22Rv1 (cell line): ENCODE results near the gene SLC12A4.

Experiments used
- H3K27ac ChIP-seq: fragments of 450-650 bp; 2 replicates; pipeline ENCODE4 v1.5.1; 2017
- ZFX ChIP-seq: fragments of 450-650 bp; IDR thresholded peaks from 2 replicates; pipeline ENCODE4 v1.6.1; 2017; ENCODE audit warnings: antibody characterized with exemption, borderline replicate concordance
- TF ChIP-seq, protein P1 (sequence below): fragments of 450-650 bp; IDR thresholded peaks from 2 replicates; pipeline ENCODE4 v1.5.1; 2017; ENCODE audit warnings: mild to moderate bottlenecking

The SLC12A4 gene

DNA sequence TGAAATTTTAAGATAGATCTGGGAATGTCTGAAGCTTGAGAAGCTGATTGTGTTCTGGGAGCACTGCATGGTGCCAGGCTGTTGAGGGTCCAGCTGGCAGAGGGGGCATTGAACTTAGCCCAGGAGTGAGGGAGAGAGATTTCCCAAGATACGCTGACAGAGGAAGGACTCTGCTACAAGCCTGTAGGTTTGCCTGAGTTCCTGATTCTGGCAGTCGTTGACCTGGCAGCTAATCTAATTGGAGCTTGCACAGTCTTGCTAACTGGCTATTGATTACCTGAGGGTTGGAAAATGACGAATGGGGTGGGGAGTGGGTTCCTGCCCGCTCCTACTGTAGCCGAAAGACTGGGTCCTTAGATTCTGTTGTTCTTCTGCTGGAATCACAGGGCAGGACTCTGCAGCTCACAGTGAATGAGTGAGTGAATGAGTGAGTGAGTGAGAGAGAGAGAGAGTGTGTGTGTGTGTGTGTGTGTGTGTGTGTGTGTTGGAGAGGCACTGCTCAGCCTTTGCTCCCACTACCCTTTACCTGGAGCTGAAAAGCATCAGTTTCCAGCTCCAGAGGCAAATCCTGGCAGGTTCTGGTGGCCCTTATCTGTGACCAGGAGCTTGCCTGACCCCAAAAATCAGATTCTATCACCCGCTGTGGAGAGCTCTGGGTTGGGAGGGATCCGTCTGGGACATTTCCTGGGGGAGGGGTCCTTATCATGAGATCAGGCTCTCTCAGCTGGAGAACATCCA lies 53.5 kb downstream of the SLC12A4 start:
- TF ChIP-seq, protein P1, sequence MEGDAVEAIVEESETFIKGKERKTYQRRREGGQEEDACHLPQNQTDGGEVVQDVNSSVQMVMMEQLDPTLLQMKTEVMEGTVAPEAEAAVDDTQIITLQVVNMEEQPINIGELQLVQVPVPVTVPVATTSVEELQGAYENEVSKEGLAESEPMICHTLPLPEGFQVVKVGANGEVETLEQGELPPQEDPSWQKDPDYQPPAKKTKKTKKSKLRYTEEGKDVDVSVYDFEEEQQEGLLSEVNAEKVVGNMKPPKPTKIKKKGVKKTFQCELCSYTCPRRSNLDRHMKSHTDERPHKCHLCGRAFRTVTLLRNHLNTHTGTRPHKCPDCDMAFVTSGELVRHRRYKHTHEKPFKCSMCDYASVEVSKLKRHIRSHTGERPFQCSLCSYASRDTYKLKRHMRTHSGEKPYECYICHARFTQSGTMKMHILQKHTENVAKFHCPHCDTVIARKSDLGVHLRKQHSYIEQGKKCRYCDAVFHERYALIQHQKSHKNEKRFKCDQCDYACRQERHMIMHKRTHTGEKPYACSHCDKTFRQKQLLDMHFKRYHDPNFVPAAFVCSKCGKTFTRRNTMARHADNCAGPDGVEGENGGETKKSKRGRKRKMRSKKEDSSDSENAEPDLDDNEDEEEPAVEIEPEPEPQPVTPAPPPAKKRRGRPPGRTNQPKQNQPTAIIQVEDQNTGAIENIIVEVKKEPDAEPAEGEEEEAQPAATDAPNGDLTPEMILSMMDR: no peak
- TF ChIP-seq ZFX: no peak
- H3K27ac ChIP-seq: no peak overlapping the region

DNA sequence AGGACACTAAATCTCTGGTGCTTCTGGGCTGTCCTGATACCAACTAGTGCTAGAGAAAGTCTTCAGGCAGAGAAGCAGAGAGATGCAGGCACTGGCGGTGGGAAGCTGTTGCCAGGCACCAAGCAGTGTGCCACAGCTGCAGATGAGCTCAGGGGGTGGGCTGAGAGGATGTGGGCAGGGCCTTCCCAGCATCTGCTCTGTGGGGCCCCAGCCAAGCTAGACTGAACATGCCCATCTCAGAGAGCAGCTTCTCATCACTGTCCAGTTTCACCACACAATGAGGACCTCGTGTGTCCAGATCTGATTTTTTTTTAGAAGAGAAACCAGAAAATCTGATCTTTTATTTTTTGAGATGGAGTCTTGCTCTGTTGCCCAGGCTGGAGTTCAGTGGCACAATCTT lies 58.3 kb downstream of the SLC12A4 start:
- no peak overlapping the region for H3K27ac ChIP-seq

DNA sequence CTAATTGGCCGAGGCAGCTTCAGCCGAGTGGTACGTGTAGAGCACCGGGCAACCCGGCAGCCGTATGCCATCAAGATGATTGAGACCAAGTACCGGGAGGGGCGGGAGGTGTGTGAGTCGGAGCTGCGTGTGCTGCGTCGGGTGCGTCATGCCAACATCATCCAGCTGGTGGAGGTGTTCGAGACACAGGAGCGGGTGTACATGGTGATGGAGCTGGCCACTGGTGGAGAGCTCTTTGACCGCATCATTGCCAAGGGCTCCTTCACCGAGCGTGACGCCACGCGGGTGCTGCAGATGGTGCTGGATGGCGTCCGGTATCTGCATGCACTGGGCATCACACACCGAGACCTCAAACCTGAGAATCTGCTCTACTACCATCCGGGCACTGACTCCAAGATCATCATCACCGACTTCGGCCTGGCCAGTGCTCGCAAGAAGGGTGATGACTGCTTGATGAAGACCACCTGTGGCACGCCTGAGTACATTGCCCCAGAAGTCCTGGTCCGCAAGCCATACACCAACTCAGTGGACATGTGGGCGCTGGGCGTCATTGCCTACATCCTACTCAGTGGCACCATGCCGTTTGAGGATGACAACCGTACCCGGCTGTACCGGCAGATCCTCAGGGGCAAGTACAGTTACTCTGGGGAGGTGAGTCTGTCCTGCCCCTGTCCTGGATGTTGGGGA lies 59.2 kb downstream of the SLC12A4 start:
- TF ChIP-seq, protein P1: no peak
- TF ChIP-seq ZFX: no peak
- H3K27ac ChIP-seq: no peak overlapping the region

More for the DNA sequence above, 58.3 kb downstream of the SLC12A4 start:
- no peak for TF ChIP-seq ZFX
- TF ChIP-seq, protein P1: no peak

DNA sequence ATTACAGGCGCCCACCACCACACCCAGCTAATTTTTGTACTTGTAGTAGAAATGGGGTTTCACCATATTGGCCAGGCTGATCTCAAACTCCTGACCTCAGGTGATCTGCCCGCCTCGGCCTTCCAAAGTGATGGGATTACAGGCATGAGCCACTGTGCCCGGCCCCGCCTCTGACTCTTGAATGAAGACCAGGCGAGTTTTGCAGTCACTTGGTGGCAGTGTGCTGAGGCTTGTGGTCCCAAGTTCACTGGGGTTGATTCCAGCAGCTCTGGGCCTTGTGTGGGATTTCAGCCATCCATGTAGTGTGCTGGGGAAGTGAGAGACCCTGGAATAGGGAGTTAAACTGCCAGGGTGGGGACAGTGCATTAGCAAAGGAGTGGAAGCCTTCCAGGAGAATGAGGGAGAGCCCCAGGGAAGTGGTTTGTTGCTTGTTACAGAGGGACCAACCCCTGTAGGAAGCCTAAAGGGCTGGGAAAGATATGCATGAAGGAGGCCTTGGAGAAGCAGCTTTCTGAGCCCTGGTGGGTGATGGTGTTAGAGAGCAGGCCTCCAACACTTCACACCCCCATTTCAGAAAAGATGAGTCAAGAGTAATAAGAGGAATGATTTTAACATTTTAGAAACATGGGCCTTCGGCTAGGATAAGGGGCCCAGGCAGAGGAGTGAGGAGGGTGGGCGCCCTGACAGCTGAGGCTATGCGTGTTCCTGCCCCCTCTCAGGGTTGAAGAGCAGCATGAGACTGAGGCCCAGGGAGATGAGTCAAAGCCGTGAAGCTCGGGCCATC lies 60.8 kb downstream of the SLC12A4 start:
- no peak overlapping the region for H3K27ac ChIP-seq
- no peak for TF ChIP-seq ZFX
- TF ChIP-seq, protein P1: no peak

DNA sequence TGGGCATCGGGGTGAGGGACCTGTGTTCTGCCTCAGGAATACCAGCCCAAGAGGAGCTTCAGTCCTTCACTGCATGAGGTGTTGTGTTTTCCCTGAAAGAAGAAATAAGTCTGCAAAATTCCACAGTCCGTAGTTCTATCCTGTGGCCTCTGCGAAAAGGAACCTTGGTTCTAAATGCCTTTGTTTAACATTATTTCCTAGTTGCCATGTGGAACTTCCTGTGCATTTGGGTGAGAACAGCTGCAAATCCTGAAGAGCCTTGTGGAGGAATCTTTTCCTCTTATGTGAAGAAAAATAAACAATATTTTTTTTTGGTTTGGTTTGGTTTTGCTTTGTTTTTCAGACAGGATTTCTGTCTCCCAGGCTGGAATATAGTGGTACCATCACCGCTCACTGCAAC lies 65.6 kb downstream of the SLC12A4 start:
- H3K27ac ChIP-seq: no peak overlapping the region
- TF ChIP-seq, protein P1: no peak
- TF ChIP-seq ZFX: no peak

DNA sequence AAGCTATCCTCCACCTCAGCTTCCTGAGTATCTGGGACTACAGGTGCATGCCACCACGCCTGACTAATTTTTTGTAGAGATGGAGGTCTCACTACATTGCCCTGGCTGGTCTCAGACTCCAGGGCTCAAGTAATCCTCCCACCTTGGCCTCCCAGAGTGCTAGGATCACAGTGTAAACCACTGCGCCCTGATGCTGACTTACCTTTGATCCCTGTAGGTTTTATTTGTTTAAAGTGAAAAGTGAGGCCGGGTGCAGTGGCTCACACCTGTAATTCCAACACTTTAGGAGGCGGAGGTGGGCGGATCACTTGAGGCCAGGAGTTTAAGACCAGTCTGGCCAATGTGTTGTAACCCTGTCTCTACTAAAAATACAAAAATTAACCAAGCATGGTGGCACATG lies 66.7 kb downstream of the SLC12A4 start:
- TF ChIP-seq, protein P1: no peak
- TF ChIP-seq ZFX: no peak
- H3K27ac ChIP-seq: no peak overlapping the region
